Measurements from ENCODE around the gene PPARG. TPM values are rescaled to one million over a fixed set of nuclear protein-coding genes. Genes with fewer than 3 reads are reported as not detected.

PPARG gene
- total RNA-seq, 2 donors from 2014 or later, result 5.4 to 44.2 TPM

GRCh38 chr3:12395349-12396012 lies 106.6 kb downstream of the PPARG start:
- no peak overlapping the region for H3K4me3 ChIP-seq
- no peaks in the 10 kb centered on the region for H3K27me3 ChIP-seq
- no peak for ATAC-seq
- no peak for DNase-seq
- H3K9me3 ChIP-seq, result no peaks in the 10 kb centered on the region
- no peaks in the 10 kb centered on the region for H3K4me1 ChIP-seq
- no peak overlapping the region for H3K27ac ChIP-seq
- WGBS, 2 donors, result 56 to 67% methylated on average over 5 of the region's 5 CpGs
- H3K36me3 ChIP-seq (replicated peaks in 1 of 2; ENCODE audit: insufficient read depth in 1 of 2, low read depth in 2 of 2), result no peaks in the 10 kb centered on the region
- TF ChIP-seq, protein P1, sequence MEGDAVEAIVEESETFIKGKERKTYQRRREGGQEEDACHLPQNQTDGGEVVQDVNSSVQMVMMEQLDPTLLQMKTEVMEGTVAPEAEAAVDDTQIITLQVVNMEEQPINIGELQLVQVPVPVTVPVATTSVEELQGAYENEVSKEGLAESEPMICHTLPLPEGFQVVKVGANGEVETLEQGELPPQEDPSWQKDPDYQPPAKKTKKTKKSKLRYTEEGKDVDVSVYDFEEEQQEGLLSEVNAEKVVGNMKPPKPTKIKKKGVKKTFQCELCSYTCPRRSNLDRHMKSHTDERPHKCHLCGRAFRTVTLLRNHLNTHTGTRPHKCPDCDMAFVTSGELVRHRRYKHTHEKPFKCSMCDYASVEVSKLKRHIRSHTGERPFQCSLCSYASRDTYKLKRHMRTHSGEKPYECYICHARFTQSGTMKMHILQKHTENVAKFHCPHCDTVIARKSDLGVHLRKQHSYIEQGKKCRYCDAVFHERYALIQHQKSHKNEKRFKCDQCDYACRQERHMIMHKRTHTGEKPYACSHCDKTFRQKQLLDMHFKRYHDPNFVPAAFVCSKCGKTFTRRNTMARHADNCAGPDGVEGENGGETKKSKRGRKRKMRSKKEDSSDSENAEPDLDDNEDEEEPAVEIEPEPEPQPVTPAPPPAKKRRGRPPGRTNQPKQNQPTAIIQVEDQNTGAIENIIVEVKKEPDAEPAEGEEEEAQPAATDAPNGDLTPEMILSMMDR (IDR thresholded peaks at IDR 0.05), result no peak
- intact Hi-C loops (cut with DNase I), result no loop called here

DNA sequence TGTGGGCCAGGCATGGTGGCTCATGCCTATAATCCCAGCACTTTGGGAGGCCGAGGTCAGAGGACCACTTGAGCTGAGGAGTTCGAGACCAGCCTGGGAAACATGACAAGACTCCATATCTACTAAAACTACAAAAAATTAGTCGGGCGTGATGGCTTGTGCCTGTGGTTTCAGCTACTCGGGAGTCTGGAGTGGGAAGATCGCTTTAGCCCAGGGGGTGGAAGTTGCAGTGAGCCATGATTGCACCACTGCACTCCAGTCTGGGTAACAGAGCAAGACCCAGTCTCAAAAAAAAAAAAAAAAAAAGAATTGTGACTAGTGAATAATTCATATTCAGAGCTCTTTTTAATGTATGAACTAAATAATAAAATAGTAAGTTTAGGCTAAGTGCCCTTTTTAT lies 107.6 kb downstream of the PPARG start:
- DNase-seq, result no peak
- TF ChIP-seq POLR2A (IDR thresholded peaks at IDR 0.05), result no peak
- TF ChIP-seq, protein P1 (IDR thresholded peaks at IDR 0.05), result no peak
- no peaks in the 10 kb centered on the region for H3K9me3 ChIP-seq
- intact Hi-C loops (cut with DNase I), result no loop called here
- H3K4me1 ChIP-seq, result no peaks in the 10 kb centered on the region
- H3K36me3 ChIP-seq (replicated peaks in 1 of 2; ENCODE audit: insufficient read depth in 1 of 2, low read depth in 2 of 2), result no peaks in the 10 kb centered on the region
- no peak overlapping the region for H3K27ac ChIP-seq
- no peaks in the 10 kb centered on the region for H3K27me3 ChIP-seq
- WGBS, 2 donors, result 68 to 77% methylated on average over 6 of the region's 6 CpGs
- no peak overlapping the region for H3K4me3 ChIP-seq
- no peak for ATAC-seq

- H3K27ac ChIP-seq, result no peak overlapping the region
- ATAC-seq (no peak), DNase-seq (no peak)
- H3K27me3 ChIP-seq, result no peaks in the 10 kb centered on the region
- no peak for TF ChIP-seq POLR2A (IDR thresholded peaks at IDR 0.05)
- TF ChIP-seq, protein P1 (IDR thresholded peaks at IDR 0.05), result no peak
- H3K4me3 ChIP-seq, result no peak overlapping the region
- no peaks in the 10 kb centered on the region for H3K4me1 ChIP-seq
- WGBS, 2 donors, result 68 to 72% methylated on average over 1 of the region's 1 CpG
- H3K9me3 ChIP-seq, result no peaks in the 10 kb centered on the region
- H3K36me3 ChIP-seq (replicated peaks in 1 of 2; ENCODE audit: insufficient read depth in 1 of 2, low read depth in 2 of 2), result no peaks in the 10 kb centered on the region
- intact Hi-C loops (cut with DNase I), result no loop called here
These were observed 110.4 kb downstream of the PPARG start for GRCh38 chr3:12399226-12399625.

GRCh38 chr3:12400616-12401194 lies 111.8 kb downstream of the PPARG start:
- WGBS, 2 donors, result 58 to 82% methylated on average over 2 of the region's 2 CpGs
- no peak overlapping the region for H3K27ac ChIP-seq
- no peaks in the 10 kb centered on the region for H3K4me1 ChIP-seq
- DNase-seq, result no peak
- H3K4me3 ChIP-seq, result no peak overlapping the region
- intact Hi-C loops (cut with DNase I), result no loop called here
- ATAC-seq, result no peak
- no peaks in the 10 kb centered on the region for H3K36me3 ChIP-seq (replicated peaks in 1 of 2; ENCODE audit: insufficient read depth in 1 of 2, low read depth in 2 of 2)
- TF ChIP-seq POLR2A (IDR thresholded peaks at IDR 0.05), result no peak
- TF ChIP-seq, protein P1 (IDR thresholded peaks at IDR 0.05), result no peak
- H3K9me3 ChIP-seq, result no peaks in the 10 kb centered on the region
- no peaks in the 10 kb centered on the region for H3K27me3 ChIP-seq

- Histone ChIP-seq H3K4me1 (no peaks in the 10 kb centered on the region), H3K9me3 (no peaks in the 10 kb centered on the region), H3K36me3 (replicated peaks in 1 of 2; ENCODE audit: insufficient read depth in 1 of 2, low read depth in 2 of 2) (no peaks in the 10 kb centered on the region), H3K27me3 (no peaks in the 10 kb centered on the region), H3K27ac (no peak overlapping the region), H3K4me3 (no peak overlapping the region)
- no peak for ATAC-seq
- no peak for TF ChIP-seq POLR2A (IDR thresholded peaks at IDR 0.05)
- TF ChIP-seq, protein P1 (IDR thresholded peaks at IDR 0.05), result no peak
- WGBS, 2 donors, result 75 to 81% methylated on average over 4 of the region's 4 CpGs
- intact Hi-C loops (cut with DNase I), result no loop called here
- no peak for DNase-seq
These were observed 112.3 kb downstream of the PPARG start for GRCh38 chr3:12401208-12401607.

Measured in body of pancreas (tissue), 4 donors.